GM21529 (cell line): ENCODE data around the gene CNTNAP2.
"Not testable (repeated sequence)": the region's sequence is repeated elsewhere in the genome, so short reads cannot be mapped to it uniquely, and the experiment has no call there.

Experiments
- ATAC-seq: cut with Tn5 transposase; IDR thresholded peaks from one replicate; pipeline ENCODE4 v1.9.1; 2021; ENCODE audit not compliant: unreplicated experiment

CNTNAP2 gene

DNA sequence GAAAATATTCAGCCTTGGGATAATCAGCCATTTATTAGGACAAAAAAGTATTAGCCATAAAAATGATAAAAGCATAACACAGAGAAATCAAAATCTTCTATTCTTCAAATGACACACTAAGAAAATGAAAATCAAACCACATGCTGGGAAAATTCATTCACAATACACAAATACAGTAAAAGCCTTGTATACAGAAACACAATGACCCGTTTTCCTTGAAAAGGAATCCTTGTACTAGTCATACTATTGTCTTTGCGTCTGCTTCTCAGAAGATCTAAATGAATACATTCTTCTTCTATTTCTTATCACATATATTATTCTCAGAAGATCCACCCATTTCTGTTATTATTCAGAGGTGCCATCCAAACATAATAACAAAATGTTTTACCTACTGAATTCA is 749.1 kb downstream of the CNTNAP2 start:
- ATAC-seq = no peak

DNA sequence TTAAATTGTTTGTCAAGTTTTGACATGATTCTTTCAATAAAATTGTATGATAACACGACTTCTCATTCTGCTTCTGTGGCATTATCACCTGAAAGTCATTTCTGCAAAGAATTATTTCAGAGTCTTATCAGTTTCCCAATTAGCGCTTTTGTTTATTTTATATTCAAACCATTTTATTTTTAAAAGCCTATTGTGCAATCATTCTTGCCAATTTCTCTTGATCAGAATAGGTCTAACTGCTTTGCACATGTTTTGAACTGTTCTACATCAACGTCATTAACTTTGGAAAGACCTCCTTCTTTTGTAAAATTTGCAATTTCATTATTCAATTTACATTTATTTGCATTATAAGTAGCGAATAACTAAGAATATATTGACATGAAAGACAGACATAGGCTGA is 758.1 kb downstream of the CNTNAP2 start:
- ATAC-seq = no peak

DNA sequence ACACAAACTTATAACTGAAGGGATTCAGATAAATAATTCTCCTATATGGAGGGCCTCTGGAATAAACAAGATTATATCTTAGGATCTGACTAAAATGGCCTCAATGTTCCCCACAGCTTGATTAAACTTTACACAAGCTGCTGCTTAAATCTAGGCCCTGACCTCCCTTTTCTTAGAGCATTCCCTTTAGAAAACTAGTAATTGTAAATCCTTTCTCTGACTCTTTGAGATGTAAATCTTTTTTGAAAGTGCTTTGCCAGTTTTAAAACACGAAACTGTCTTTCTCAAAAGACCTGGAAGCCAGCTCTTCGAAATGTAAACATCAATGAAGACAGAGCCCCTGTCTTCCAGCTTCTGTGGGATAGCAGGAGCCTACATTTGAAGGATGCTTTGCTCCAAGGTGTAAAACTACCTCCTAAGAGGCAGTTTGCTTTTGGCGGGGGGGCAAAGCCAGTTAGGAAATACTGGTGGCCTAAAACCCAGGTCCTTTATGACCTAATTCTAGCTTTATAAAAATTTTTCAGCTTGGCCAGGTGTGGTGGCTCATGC is 758.7 kb downstream of the CNTNAP2 start:
- ATAC-seq = no peak

DNA sequence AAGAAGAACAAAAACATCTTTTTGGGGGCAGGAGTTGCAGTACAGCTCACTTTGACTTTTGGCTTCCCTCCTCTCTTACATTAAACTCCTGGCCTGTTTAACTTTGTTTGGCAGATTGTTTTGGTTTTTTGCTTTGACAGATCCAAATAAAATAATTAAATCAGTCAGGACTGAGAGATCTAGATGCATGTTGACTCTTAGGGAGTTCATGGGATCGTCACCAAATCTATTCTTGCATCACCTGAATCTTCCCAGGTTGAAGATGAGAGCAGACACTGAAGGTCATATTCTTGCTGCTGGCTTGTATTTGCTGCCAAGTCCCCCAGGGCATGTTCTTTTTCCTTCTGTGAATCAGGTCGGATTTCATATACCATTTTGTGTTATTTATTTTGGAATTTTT is 759.4 kb downstream of the CNTNAP2 start:
- ATAC-seq = no peak

DNA sequence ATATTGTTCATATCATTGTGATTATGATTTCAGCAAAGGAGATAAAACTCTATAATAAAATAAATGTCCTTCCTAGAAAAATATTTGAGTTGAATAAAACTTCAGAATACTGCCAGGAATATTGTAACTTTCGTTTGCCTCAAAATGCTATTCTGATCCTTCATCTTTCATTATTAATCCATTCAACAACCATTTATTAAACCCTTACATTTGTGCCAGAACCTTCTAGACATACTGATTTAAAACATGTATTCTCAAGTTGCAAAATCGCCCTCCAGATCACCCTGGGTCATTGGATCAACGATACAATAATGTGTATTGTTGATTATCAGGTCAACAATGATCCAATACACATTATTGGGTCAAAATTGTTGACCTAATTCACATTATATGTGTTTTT is 759.8 kb downstream of the CNTNAP2 start:
- no peak for ATAC-seq

DNA sequence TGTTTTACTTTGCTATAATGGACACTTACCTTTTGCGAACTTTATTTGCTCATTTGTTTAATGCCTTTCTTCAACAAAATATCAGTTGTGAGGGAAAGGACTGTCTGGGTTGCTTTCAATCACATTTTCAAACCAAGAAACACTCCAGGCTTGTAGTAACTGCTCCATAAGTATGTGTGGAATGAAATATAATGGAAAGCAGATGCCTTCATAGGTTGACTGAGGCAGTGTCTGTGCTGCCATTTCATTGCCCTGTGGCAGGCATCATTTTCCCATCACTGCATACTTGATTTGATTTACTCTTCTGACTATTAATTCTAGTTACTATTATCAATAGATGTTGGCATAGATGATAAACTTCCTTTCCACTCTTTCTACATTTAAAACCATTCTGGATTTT is 762.3 kb downstream of the CNTNAP2 start:
- no peak for ATAC-seq

DNA sequence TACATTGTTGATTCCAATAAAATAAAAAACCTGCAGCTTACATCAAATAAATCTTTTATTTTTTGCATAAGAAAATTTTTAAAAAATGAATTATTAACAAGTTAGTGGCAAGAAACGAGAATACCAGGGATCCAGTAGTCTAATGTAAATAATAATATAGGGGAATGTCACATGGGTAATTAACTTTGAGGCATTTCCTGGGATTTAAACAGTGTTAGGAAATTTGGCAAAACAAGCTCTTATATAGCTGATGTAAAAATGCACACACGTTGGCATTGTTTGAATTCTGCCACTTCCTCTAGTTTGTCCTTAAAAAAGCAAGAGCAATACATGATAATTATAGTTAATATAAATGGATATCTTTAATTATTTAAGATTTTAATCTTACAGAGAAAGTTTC is 768.6 kb downstream of the CNTNAP2 start:
- no peak for ATAC-seq

DNA sequence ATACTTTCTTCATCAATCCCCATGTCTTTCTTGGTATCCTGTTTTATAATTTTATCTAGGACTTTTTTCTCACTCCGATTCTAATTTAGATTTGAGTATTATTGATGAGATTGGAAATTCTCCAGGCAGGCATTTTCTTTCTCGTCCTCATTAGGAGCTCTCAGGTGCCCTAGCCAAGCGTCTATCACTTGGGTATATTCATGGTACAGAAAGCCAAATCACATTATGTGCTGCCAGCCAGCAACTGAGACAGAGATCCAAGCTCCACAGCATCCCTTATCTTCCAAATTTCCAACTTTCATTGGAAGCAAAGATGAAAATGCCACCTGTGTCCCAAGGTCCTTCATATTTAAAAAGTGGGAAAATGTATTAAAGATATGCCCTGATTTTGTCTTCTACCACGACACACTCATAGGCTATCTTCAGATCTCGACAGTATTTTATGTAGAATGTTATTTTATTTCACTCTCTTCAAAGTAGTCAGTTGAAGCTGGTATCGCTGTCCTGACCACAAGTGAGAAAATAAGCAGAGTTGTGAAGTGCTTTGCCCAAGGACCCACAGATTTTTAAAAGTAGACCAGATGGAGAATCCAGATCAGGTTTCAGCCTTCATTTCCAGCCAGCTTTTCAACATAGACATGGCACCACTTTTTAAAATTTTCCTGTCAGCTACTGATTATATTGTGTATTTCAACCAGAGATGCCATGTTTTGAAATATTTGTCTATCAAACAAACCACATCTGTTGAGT is 773.4 kb downstream of the CNTNAP2 start:
- ATAC-seq = no peak

DNA sequence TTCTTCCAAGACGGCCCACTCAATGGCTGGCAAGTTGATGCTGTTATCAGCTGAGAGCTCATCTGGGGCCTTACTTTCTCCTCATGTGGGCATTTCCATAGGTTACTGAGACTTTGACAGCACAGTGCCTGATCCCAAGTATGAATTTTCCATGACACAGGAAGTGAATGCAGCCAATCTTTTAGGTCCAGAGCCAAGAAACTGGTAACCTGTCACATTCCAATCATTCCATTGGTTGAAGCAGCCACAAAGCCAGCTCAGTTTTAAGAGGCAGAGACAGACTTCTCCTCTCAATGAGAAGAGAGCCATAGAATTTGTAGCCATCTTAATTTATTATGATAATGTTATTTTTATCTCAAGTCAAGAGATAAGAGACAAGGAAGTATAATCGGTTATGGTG is 775.5 kb downstream of the CNTNAP2 start:
- ATAC-seq = no peak

DNA sequence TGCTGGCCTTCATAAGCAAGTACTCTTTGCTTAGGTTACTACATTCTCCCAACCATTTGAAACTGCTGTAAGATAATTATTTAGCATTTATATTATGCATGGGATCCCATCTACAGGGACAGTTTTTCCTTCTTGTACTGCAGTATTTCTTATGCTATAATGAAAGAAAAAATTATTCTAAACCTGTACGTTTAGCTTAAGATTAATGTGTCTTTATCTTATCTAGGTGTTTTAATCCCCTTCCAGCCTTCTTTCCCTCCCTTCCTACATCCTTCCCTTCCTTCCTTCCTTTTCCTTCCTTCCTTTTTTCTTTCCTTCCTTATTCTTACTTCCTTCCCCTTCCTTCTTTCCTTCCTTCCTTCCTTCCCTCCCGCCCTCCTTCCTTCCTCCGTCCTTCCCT is 778.3 kb downstream of the CNTNAP2 start:
- no peak for ATAC-seq

DNA sequence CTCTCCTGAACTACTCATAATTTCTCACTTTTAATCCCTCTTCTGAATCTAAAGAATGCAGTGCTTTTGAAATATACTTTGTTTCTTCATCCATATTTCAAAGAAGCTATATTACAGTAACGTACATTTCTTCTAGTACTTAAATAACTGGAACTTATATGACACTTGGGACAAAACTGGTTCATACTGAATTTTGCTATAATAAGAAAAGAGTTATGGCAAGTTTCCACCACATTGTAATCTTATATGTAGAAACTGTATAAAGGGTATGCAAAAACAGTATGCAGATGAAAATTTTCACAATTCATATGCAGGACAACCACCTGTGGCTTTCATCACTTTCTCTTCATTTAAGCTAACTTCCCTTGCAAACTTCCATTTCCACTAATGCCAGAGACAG is 785.7 kb downstream of the CNTNAP2 start:
- ATAC-seq = no peak

DNA sequence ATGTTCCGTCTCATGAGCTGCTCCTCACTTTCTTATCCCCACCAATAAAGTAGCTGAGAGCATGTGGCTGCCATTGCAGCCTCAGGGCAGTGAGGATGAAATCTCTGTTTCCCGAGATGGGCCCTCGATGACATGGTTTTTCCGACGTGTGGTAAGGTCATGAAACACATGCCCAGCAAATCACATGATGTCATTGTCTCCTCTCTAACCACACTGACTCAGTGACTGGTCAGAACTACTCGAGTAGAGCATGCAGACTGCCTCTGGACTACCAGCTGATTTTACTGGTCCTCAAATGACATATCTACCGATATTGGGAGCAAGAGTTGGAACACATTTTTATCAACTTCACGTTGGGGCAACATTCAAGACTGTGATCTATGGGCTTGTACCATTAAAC is 786.1 kb downstream of the CNTNAP2 start:
- no peak for ATAC-seq

DNA sequence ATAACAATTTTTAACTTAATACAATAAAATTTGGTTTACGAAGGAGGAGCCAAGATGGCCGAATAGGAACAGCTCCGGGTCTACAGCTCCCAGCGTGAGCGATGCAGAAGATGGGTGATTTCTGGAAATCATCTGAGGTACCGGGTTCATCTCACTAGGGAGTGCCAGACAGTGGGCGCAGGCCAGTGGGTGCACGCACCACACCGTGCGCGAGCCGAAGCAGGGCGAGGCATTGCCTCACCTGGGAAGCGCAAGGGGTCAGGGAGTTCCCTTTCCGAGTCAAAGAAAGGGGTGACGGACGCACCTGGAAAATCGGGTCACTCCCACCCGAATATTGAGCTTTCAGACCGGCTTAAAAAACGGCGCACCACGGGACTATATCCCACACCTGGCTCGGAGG is 789.1 kb downstream of the CNTNAP2 start:
- not testable (repeated sequence) for ATAC-seq

DNA sequence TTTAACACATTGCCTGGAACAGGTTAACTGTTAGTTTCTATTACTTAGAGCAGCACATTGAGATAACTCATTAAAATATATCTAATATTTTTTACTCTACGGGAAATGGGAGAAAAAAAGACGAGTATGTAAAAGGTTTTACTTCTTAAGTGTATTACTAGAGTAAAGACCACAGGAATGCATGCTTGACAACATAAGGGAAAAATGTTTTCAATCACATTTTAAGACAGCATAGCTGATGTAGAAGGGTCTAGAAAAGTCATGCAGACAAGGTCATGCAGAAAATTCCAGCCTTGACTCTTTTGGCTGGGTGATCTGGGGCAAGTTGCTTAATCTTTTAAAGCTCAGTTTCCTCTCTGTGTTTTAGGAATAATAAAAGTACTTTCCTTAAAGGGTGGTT is 806.2 kb downstream of the CNTNAP2 start:
- no peak for ATAC-seq

DNA sequence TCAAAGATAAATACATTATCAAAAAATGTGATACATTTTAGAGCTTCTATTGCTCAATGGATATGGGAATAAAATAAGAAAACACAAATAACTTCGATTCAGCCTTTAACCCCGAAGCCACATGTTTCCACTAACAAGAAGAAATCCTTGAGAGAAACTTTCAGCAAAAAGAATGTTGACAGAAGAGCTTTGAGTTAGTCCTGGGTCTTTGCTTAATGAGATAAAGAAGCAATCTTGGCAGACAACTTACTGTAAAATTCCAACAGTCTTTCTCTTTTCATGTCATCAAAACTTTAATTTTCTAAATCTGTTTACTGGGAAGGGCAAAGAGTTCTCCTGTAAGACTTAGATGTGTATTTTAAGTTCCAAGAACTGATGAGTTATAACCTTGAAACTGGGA is 810.2 kb downstream of the CNTNAP2 start:
- ATAC-seq = no peak

DNA sequence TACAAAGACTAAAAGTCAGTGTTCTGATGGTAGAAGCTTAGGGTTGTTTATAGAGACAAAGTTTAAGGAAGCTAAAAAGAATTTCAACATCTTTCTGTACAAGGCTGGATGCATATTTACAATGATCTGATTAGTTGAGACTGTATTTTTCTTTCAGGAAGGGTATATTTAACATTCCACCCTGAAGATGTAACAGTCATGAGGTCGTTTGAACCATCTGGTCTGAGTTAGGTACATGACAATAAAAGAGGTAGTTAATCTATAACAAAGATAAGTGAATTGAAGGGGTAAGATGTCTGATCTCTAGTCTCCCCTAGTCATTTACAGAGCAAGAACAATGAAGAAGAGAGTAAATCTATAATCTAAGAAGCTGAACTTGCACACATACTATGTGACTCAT is 821.2 kb downstream of the CNTNAP2 start:
- no peak for ATAC-seq

DNA sequence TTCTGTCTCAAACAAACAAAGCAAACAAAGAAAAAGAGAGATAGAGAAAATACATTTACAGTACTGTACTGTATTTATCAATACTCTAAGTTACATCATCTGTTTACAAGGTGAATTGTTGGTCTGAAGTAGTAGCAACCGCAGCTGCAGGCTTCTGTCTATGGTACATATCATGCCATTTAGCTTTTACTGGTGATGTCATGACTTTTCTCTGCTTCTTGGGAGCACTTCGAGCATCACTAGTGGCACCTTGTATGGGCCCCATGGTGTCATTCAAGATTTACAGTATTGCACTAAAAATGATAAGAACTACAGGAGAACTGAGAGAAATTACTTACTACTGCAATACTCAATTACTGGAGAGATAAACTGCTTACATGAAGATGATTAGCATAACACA is 826.9 kb downstream of the CNTNAP2 start:
- no peak for ATAC-seq

DNA sequence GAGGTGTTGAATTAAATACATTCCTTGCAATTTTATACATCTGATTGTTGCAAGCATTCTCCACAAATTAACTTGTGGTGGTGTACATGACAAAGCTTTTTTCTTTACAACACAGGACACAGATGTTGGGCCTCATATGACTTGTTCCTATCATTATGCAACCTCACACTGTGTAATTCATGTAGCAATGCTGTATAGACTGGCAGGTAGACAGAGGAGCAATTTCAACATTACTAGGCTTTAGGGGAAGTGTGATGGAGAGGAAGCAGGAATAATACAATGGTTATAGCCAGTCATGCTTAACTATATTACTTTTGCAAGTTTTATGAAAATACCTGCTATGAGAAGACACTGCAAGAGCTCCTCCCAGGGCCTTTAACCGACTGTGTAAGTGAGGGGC is 832.1 kb downstream of the CNTNAP2 start:
- no peak for ATAC-seq

DNA sequence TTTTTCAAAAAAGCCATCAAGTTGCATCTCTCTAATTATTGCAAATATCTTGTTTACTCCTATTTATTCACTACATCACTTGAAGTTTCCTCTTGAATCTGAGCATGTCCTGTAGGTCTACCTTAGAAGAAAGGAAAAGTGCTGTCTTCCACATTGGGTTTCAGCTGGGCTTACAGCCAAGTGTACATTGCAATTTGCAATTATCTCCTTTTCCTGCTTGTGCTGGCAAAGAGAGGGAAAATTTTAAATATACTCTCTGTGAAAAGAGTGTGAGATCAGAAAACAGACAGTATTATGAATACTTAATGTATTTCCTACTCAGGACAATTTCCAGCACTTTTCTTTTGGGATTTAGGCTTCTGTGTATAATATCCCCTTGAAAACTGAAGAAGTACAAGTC is 839.7 kb downstream of the CNTNAP2 start:
- ATAC-seq = no peak

DNA sequence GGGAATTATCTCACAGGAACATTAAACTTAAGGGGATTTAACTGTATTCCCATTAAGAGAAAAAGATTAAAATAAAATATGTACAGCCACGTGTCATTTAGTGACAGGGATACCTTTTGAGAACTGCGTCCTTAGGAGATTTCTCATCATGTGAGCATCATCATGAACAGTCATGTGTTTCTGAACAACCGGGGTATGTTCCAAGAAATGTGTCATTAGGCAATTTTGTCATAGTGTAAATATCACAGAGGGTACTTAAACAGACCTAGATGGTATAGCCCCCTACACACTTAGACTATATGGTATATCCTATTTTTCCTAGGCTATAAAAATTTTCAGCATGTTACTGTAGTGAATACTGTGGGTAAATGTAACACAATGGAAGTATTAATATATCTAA is 840.3 kb downstream of the CNTNAP2 start:
- ATAC-seq = no peak

DNA sequence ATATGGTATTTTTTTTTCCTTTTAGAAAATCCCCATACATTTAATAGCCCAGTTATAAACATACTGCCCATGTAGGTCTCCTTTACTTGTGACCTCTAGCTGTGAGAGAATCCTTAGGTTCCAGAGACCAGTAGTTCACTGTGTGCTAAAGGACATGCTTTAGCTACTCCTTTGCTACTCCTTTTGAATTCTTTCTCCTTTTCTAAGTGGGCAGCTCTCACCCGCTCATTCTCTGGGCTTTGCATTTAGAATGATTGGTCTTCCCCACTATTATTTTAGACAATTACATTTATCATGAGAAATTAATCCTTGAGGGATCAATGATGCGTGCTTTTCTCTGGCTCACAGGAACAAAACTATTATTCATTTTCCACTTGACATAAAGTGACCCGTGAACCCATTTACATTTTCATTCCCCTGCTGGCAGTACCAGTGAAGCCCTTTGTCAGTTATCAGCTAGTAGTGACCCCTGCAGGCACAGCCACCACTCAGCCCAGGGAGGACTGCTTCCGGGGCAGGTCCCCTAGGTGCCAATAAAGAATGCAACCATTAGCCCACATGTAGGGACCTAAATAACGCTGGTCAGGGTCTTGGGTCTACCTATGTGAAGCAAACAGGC is 844.3 kb downstream of the CNTNAP2 start:
- ATAC-seq = no peak

DNA sequence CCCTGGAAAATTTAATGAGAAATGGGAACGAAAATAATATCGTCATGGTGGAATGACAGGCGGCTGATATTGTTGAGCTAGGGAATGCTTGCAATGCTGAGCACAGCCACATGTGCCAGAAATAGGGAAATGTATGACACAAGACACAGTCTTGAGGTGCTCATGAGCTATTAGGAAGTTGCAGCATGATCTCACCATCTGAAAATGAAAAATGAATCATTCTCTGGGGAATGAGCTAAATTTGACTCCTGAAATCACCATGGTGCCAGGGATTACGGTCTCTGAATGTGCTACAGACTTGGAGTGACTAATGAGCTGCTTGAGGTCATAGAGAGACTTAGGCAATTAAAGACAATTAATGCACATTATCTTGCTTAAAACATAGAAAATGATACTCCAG is 845.0 kb downstream of the CNTNAP2 start:
- no peak for ATAC-seq

DNA sequence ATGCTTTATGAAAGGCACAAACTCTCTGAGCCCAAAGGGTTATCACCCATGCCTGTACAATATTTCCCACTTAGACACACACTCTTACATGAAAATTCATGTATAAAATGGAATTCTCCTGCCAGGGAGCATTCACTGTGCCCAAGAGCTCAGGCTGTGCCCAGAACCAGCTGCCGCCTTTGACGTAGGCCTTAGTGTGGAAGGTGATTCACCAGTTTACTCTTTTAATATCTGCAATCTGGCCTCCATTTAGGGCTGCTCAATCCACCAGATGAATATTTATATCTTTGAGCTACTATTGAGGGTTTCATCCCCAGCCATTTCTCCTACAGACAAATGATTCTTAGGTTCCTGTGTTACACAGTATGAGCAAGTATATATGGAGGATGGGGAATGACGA is 849.7 kb downstream of the CNTNAP2 start:
- ATAC-seq = no peak
